ENCODE measurements around the gene BPNT1.

BPNT1 gene

GRCh38 chr1:220124542-220124941 is 35.0 kb upstream of the BPNT1 start:
- TF ChIP-seq MYC (IDR thresholded peaks at IDR 0.05; ENCODE audit: low read depth, low read length) (no peak), MAX (IDR thresholded peaks at IDR 0.05; ENCODE audit: low read depth, low read length) (no peak), POLR2A (IDR thresholded peaks at IDR 0.05; ENCODE audit: extremely low read depth, insufficient read length) (no peak), CTCF (IDR thresholded peaks at IDR 0.05; ENCODE audit: low read depth, low read length) (no peak)
- DNase-seq (ENCODE audit: low read depth) = peak; percentile 18
- no peak overlapping the region for H3K4me3 ChIP-seq (ENCODE audit: low read depth, low read length)

- no peak overlapping the region for H3K4me3 ChIP-seq (ENCODE audit: low read depth, low read length)
- DNase-seq (ENCODE audit: low read depth) = peak; percentile 54
- TF ChIP-seq POLR2A (IDR thresholded peaks at IDR 0.05; ENCODE audit: extremely low read depth, insufficient read length) = no peak
- peak; percentile 25 for TF ChIP-seq CTCF (IDR thresholded peaks at IDR 0.05; ENCODE audit: low read depth, low read length)
- no peak for TF ChIP-seq MYC (IDR thresholded peaks at IDR 0.05; ENCODE audit: low read depth, low read length)
- TF ChIP-seq MAX (IDR thresholded peaks at IDR 0.05; ENCODE audit: low read depth, low read length) = no peak
Measured at GRCh38 chr1:220123889-220124288, 34.3 kb upstream of the BPNT1 start.

- DNase-seq (ENCODE audit: low read depth) = no peak
- TF ChIP-seq POLR2A (IDR thresholded peaks at IDR 0.05; ENCODE audit: extremely low read depth, insufficient read length) (no peak), MAX (IDR thresholded peaks at IDR 0.05; ENCODE audit: low read depth, low read length) (no peak), CTCF (IDR thresholded peaks at IDR 0.05; ENCODE audit: low read depth, low read length) (no peak), MYC (IDR thresholded peaks at IDR 0.05; ENCODE audit: low read depth, low read length) (no peak)
- H3K4me3 ChIP-seq (ENCODE audit: low read depth, low read length) = no peak overlapping the region
Measured at GRCh38 chr1:220123066-220123465, 33.5 kb upstream of the BPNT1 start.

- TF ChIP-seq MYC (IDR thresholded peaks at IDR 0.05; ENCODE audit: low read depth, low read length) = no peak
- no peak for TF ChIP-seq POLR2A (IDR thresholded peaks at IDR 0.05; ENCODE audit: extremely low read depth, insufficient read length)
- no peak for TF ChIP-seq CTCF (IDR thresholded peaks at IDR 0.05; ENCODE audit: low read depth, low read length)
- no peak for TF ChIP-seq MAX (IDR thresholded peaks at IDR 0.05; ENCODE audit: low read depth, low read length)
- DNase-seq (ENCODE audit: low read depth) = peak; percentile 36
- no peak overlapping the region for H3K4me3 ChIP-seq (ENCODE audit: low read depth, low read length)
Measured at GRCh38 chr1:220121791-220122530, 32.4 kb upstream of the BPNT1 start.

GRCh38 chr1:220119043-220119512 is 29.5 kb upstream of the BPNT1 start:
- TF ChIP-seq CTCF (IDR thresholded peaks at IDR 0.05; ENCODE audit: low read depth, low read length) = no peak
- no peak for TF ChIP-seq MYC (IDR thresholded peaks at IDR 0.05; ENCODE audit: low read depth, low read length)
- TF ChIP-seq POLR2A (IDR thresholded peaks at IDR 0.05; ENCODE audit: extremely low read depth, insufficient read length) = no peak
- no peak for TF ChIP-seq MAX (IDR thresholded peaks at IDR 0.05; ENCODE audit: low read depth, low read length)
- no peak overlapping the region for H3K4me3 ChIP-seq (ENCODE audit: low read depth, low read length)
- DNase-seq (ENCODE audit: low read depth) = no peak

All from NB4 (cell line).